Activated CD4-positive, CD25-positive, alpha-beta regulatory T cell (primary cell): ENCODE results near the gene UBE2Q2.
"Not testable (repeated sequence)": the region's sequence is repeated elsewhere in the genome, so short reads cannot be mapped to it uniquely, and the experiment has no call there.

Source experiments
- DNase-seq, 4 experiments: peaks; one replicate each; lab custom pipeline; 2025; lab: John Stamatoyannopoulos, UW

UBE2Q2 gene

GRCh38 chr15:75842722-75843677, at the start of gene UBE2Q2:
TSS of gene UBE2Q2 (plus strand) at chr15:75843447. CDS start at chr15:75843667, 220 bp downstream.
- peak; percentile 26 to 55 (median 36) for DNase-seq

GRCh38 chr15:75796321-75796720, 46.9 kb upstream of the UBE2Q2 start:
- DNase-seq, result no peak

GRCh38 chr15:75797146-75797545, 46.1 kb upstream of the UBE2Q2 start:
- not testable (repeated sequence) for DNase-seq

GRCh38 chr15:75799190-75799589, 44.1 kb upstream of the UBE2Q2 start:
- no peak for DNase-seq

- not testable (repeated sequence) for DNase-seq
Observed at GRCh38 chr15:75800409-75800808, 42.8 kb upstream of the UBE2Q2 start.

GRCh38 chr15:75801859-75802593, 41.2 kb upstream of the UBE2Q2 start:
- DNase-seq, result peak; percentile 52 to 66 (median 59)

GRCh38 chr15:75807486-75807885, 35.8 kb upstream of the UBE2Q2 start:
- not testable (repeated sequence) for DNase-seq

GRCh38 chr15:75808009-75808408, 35.2 kb upstream of the UBE2Q2 start:
- not testable (repeated sequence) for DNase-seq

- DNase-seq, result no peak
Observed at GRCh38 chr15:75808563-75808962, 34.7 kb upstream of the UBE2Q2 start.

- no peak for DNase-seq
Observed at GRCh38 chr15:75809986-75810750, 33.1 kb upstream of the UBE2Q2 start.

GRCh38 chr15:75810874-75811498, 32.3 kb upstream of the UBE2Q2 start:
- no peak for DNase-seq

- no peak for DNase-seq
Observed at GRCh38 chr15:75811626-75812025, 31.6 kb upstream of the UBE2Q2 start.

- DNase-seq, result no peak
Observed at GRCh38 chr15:75814794-75815193, 28.5 kb upstream of the UBE2Q2 start.

- no peak for DNase-seq
Observed at GRCh38 chr15:75815811-75816719, 27.2 kb upstream of the UBE2Q2 start.

GRCh38 chr15:75817138-75817935, 25.9 kb upstream of the UBE2Q2 start:
- no peak for DNase-seq

- no peak for DNase-seq
Observed at GRCh38 chr15:75820206-75820605, 23.0 kb upstream of the UBE2Q2 start.

GRCh38 chr15:75821786-75822345, 21.4 kb upstream of the UBE2Q2 start:
- no peak for DNase-seq

- DNase-seq, result no peak
Observed at GRCh38 chr15:75822685-75823278, 20.5 kb upstream of the UBE2Q2 start.
